Measurements from ENCODE around the gene CDH23. TPM values are rescaled to one million over a fixed set of nuclear protein-coding genes. Genes with fewer than 3 reads are reported as not detected.
"Not testable (repeated sequence)": the region's sequence is repeated elsewhere in the genome, so short reads cannot be mapped to it uniquely, and the experiment has no call there.

Gene CDH23
- total RNA-seq, 1 donor from 2014 or later, result 20.9 TPM

GRCh38 chr10:71597821-71598498 lies 201.2 kb downstream of the CDH23 start:
- ATAC-seq (peak; percentile 83), DNase-seq (ENCODE audit: low spot score) (peak; percentile 95)

- DNase-seq (ENCODE audit: low spot score), result peak; percentile 78
- ATAC-seq, result peak; percentile 37
Measured at GRCh38 chr10:71598621-71599055, 201.9 kb downstream of the CDH23 start.

GRCh38 chr10:71599518-71599917 lies 202.8 kb downstream of the CDH23 start:
- DNase-seq (ENCODE audit: low spot score) (no peak), ATAC-seq (no peak)

GRCh38 chr10:71600242-71600641 lies 203.5 kb downstream of the CDH23 start:
- ATAC-seq; DNase-seq (ENCODE audit: low spot score): not testable (repeated sequence)

- DNase-seq (ENCODE audit: low spot score) (no peak), ATAC-seq (no peak)
Measured at GRCh38 chr10:71600849-71601248, 204.1 kb downstream of the CDH23 start.

GRCh38 chr10:71601273-71601672 lies 204.6 kb downstream of the CDH23 start:
- DNase-seq (ENCODE audit: low spot score), result no peak
- no peak for ATAC-seq

- ATAC-seq, result no peak
- DNase-seq (ENCODE audit: low spot score), result no peak
Measured at GRCh38 chr10:71603150-71603549, 206.4 kb downstream of the CDH23 start.

GRCh38 chr10:71603754-71604153 lies 207.0 kb downstream of the CDH23 start:
- DNase-seq (ENCODE audit: low spot score), result no peak
- no peak for ATAC-seq

GRCh38 chr10:71604324-71605018 lies 207.8 kb downstream of the CDH23 start:
- ATAC-seq (no peak), DNase-seq (ENCODE audit: low spot score) (no peak)

GRCh38 chr10:71605263-71605962 lies 208.7 kb downstream of the CDH23 start:
- ATAC-seq, result no peak

GRCh38 chr10:71606257-71607081 lies 209.7 kb downstream of the CDH23 start:
- ATAC-seq (no peak), DNase-seq (ENCODE audit: low spot score) (no peak)

More at GRCh38 chr10:71605263-71605962, 208.7 kb downstream of the CDH23 start:
- DNase-seq (ENCODE audit: low spot score), result no peak

- ATAC-seq, result no peak
- DNase-seq (ENCODE audit: low spot score), result no peak
Measured at GRCh38 chr10:71607082-71607443, 210.3 kb downstream of the CDH23 start.

- DNase-seq (ENCODE audit: low spot score) (peak; percentile 71), ATAC-seq (peak; percentile 83)
Measured at GRCh38 chr10:71608819-71609768, 212.4 kb downstream of the CDH23 start.

GRCh38 chr10:71610651-71611050 lies 213.9 kb downstream of the CDH23 start:
- DNase-seq (ENCODE audit: low spot score), result no peak
- no peak for ATAC-seq

- no peak for ATAC-seq
- DNase-seq (ENCODE audit: low spot score), result no peak
Measured at GRCh38 chr10:71611131-71611530, 214.4 kb downstream of the CDH23 start.

GRCh38 chr10:71611709-71612422 lies 215.1 kb downstream of the CDH23 start:
- ATAC-seq (no peak), DNase-seq (ENCODE audit: low spot score) (no peak)

GRCh38 chr10:71613261-71613777 lies 216.6 kb downstream of the CDH23 start:
- ATAC-seq (peak; percentile 82), DNase-seq (ENCODE audit: low spot score) (peak; percentile 52)

- DNase-seq (ENCODE audit: low spot score), result no peak
- ATAC-seq, result no peak
Measured at GRCh38 chr10:71613877-71614276, 217.2 kb downstream of the CDH23 start.

- no peak for DNase-seq (ENCODE audit: low spot score)
- ATAC-seq, result no peak
Measured at GRCh38 chr10:71614946-71615345, 218.2 kb downstream of the CDH23 start.

All from left lobe of liver (tissue), 2 donors.